HepG2 (cell line): Measurements from ENCODE around the gene CAPN8.
A peak's percentile ranks its signal among the peaks of the same experiment; 100 is the strongest.

ENCODE experiments used
- ARID4A ChIP-seq: sonication (generic); formaldehyde crosslinking; IDR thresholded peaks from 2 replicates; pipeline ENCODE4 v1.5.0; 2020; ENCODE audit warnings: mild to moderate bottlenecking, missing genetic modification reagents, borderline replicate concordance
- HMG20A ChIP-seq: IDR thresholded peaks from 2 replicates; pipeline ENCODE4 v1.6.1; 2016; ENCODE audit warnings: borderline replicate concordance
- KDM2A ChIP-seq: sonication (generic); formaldehyde crosslinking; IDR thresholded peaks from 2 replicates; pipeline ENCODE4 v1.4.0; 2020; ENCODE audit warnings: low read depth, missing genetic modification reagents, borderline replicate concordance
- RAD21 ChIP-seq: fragments of 450-650 bp; formaldehyde crosslinking; IDR thresholded peaks from 2 replicates; pipeline ENCODE4 v1.5.0; 2020; ENCODE audit warnings: mild to moderate bottlenecking
- U2AF1 ChIP-seq: fragments of 200-400 bp; formaldehyde crosslinking; optimal IDR thresholded peaks from 2 replicates; pipeline ENCODE3; 2017; ENCODE audit warnings: mild to moderate bottlenecking, low read depth, low read length
- ZNF326 ChIP-seq: sonication (generic); formaldehyde crosslinking; IDR thresholded peaks from 2 replicates; pipeline ENCODE4 v1.4.0; 2020; ENCODE audit warnings: missing genetic modification reagents, borderline replicate concordance
- ZNF629 ChIP-seq: sonication (generic); formaldehyde crosslinking; conservative IDR thresholded peaks from 2 replicates; pipeline ENCODE4 v1.5.0; 2020; ENCODE audit warnings: missing genetic modification reagents
- TF ChIP-seq, protein P1 (sequence below): sonication (generic); formaldehyde crosslinking; IDR thresholded peaks from 2 replicates; pipeline ENCODE4 v1.4.0; 2020; ENCODE audit warnings: missing genetic modification reagents
- TF ChIP-seq, protein P2 (sequence below): sonication (generic); formaldehyde crosslinking; IDR thresholded peaks from 2 replicates; pipeline ENCODE4 v1.4.0; 2020; ENCODE audit warnings: missing genetic modification reagents, borderline replicate concordance
- TF ChIP-seq, protein P3 (sequence below): sonication (generic); formaldehyde crosslinking; IDR thresholded peaks from 2 replicates; pipeline ENCODE4 v1.5.0; 2020; ENCODE audit warnings: mild to moderate bottlenecking, missing genetic modification reagents, moderate library complexity
- TF ChIP-seq, protein P4 (sequence below), 2 experiments: sonication (generic) in 1 of 2; formaldehyde crosslinking in 1 of 2; IDR thresholded peaks; 2 replicates each; pipeline versions ENCODE4 v1.5.1 to v1.6.1; 2011 to 2020; ENCODE audit warnings: borderline replicate concordance in 1 of 2, low read depth in 1 of 2, low read length in 1 of 2, mild to moderate bottlenecking in 1 of 2, missing genetic modification reagents in 1 of 2, moderate library complexity in 1 of 2

- TF ChIP-seq, protein P1, sequence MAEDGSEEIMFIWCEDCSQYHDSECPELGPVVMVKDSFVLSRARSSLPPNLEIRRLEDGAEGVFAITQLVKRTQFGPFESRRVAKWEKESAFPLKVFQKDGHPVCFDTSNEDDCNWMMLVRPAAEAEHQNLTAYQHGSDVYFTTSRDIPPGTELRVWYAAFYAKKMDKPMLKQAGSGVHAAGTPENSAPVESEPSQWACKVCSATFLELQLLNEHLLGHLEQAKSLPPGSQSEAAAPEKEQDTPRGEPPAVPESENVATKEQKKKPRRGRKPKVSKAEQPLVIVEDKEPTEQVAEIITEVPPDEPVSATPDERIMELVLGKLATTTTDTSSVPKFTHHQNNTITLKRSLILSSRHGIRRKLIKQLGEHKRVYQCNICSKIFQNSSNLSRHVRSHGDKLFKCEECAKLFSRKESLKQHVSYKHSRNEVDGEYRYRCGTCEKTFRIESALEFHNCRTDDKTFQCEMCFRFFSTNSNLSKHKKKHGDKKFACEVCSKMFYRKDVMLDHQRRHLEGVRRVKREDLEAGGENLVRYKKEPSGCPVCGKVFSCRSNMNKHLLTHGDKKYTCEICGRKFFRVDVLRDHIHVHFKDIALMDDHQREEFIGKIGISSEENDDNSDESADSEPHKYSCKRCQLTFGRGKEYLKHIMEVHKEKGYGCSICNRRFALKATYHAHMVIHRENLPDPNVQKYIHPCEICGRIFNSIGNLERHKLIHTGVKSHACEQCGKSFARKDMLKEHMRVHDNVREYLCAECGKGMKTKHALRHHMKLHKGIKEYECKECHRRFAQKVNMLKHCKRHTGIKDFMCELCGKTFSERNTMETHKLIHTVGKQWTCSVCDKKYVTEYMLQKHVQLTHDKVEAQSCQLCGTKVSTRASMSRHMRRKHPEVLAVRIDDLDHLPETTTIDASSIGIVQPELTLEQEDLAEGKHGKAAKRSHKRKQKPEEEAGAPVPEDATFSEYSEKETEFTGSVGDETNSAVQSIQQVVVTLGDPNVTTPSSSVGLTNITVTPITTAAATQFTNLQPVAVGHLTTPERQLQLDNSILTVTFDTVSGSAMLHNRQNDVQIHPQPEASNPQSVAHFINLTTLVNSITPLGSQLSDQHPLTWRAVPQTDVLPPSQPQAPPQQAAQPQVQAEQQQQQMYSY (CRISPR knock-in tag) = no peak
- no peak for TF ChIP-seq ZNF629 (CRISPR knock-in tag)
- TF ChIP-seq, protein P2, sequence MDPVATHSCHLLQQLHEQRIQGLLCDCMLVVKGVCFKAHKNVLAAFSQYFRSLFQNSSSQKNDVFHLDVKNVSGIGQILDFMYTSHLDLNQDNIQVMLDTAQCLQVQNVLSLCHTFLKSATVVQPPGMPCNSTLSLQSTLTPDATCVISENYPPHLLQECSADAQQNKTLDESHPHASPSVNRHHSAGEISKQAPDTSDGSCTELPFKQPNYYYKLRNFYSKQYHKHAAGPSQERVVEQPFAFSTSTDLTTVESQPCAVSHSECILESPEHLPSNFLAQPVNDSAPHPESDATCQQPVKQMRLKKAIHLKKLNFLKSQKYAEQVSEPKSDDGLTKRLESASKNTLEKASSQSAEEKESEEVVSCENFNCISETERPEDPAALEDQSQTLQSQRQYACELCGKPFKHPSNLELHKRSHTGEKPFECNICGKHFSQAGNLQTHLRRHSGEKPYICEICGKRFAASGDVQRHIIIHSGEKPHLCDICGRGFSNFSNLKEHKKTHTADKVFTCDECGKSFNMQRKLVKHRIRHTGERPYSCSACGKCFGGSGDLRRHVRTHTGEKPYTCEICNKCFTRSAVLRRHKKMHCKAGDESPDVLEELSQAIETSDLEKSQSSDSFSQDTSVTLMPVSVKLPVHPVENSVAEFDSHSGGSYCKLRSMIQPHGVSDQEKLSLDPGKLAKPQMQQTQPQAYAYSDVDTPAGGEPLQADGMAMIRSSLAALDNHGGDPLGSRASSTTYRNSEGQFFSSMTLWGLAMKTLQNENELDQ (CRISPR knock-in tag) = no peak
- TF ChIP-seq, protein P3, sequence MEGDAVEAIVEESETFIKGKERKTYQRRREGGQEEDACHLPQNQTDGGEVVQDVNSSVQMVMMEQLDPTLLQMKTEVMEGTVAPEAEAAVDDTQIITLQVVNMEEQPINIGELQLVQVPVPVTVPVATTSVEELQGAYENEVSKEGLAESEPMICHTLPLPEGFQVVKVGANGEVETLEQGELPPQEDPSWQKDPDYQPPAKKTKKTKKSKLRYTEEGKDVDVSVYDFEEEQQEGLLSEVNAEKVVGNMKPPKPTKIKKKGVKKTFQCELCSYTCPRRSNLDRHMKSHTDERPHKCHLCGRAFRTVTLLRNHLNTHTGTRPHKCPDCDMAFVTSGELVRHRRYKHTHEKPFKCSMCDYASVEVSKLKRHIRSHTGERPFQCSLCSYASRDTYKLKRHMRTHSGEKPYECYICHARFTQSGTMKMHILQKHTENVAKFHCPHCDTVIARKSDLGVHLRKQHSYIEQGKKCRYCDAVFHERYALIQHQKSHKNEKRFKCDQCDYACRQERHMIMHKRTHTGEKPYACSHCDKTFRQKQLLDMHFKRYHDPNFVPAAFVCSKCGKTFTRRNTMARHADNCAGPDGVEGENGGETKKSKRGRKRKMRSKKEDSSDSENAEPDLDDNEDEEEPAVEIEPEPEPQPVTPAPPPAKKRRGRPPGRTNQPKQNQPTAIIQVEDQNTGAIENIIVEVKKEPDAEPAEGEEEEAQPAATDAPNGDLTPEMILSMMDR (CRISPR knock-in tag) = no peak
- TF ChIP-seq HMG20A = no peak
- no peak for TF ChIP-seq RAD21
- no peak for TF ChIP-seq U2AF1
- TF ChIP-seq ZNF326 (CRISPR knock-in tag) = no peak
- TF ChIP-seq ARID4A (CRISPR knock-in tag) = peak; percentile 51; the same call in 1 of the 2 replicates
- TF ChIP-seq, protein P4, sequence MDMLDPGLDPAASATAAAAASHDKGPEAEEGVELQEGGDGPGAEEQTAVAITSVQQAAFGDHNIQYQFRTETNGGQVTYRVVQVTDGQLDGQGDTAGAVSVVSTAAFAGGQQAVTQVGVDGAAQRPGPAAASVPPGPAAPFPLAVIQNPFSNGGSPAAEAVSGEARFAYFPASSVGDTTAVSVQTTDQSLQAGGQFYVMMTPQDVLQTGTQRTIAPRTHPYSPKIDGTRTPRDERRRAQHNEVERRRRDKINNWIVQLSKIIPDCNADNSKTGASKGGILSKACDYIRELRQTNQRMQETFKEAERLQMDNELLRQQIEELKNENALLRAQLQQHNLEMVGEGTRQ (IDR thresholded peaks at IDR 0.05; ENCODE audit: low read depth, low read length) = no peak
- TF ChIP-seq, protein P4 (CRISPR knock-in tag; IDR thresholded peaks at IDR 0.05; ENCODE audit: borderline replicate concordance) = no peak
- no peak for TF ChIP-seq KDM2A
Measured at GRCh38 chr1:223621312-223621734, 44.2 kb downstream of the CAPN8 start.
